Panc1 (cell line): ENCODE data around the gene RALA. TPM values are rescaled to one million over a fixed set of nuclear protein-coding genes. Genes with fewer than 3 reads are reported as not detected.
A peak's percentile ranks its signal among the peaks of the same experiment; 100 is the strongest.

Experiments used
- ATAC-seq: fragments of 200-7000 bp; cut with Tn5 transposase; 2 replicates; pipeline ENCODE4 v1.9.1; 2020; ENCODE audit warnings: mild to moderate bottlenecking, moderate library complexity
- BruUV-seq: library from RNA; stranded (reverse); fragments of 400-500 nt; replicated peaks from 2 replicates; lab custom pipeline; 2021; lab: Mats Ljungman, UMichigan
- CTCF ChIA-PET: fragments of 300-600 bp; sonication (Branson Sonifier 250); formaldehyde crosslinking; loops from one replicate; lab custom pipeline; 2022; ENCODE audit warnings: antibody characterized with exemption; lab: Charles Lee
- POLR2A ChIA-PET: fragments of 300-600 bp; sonication (Branson Sonifier 250); formaldehyde crosslinking; loops from one replicate; lab custom pipeline; 2022; ENCODE audit warnings: antibody characterized with exemption; lab: Charles Lee
- DNase-seq: peaks from one replicate; pipeline ENCODE4 v3.0.0-alpha.2; 2010; ENCODE audit warnings: low read depth, low spot score
- H3K27ac ChIP-seq: 2 replicates; pipeline ENCODE4 v1.5.1; 2011; ENCODE audit warnings: mild to moderate bottlenecking, low read length, inconsistent platforms
- H3K27me3 ChIP-seq: fragments of 200-500 bp; sonication (Bioruptor generic); 2 replicates; pipeline ENCODE4 v1.6.0; 2014; ENCODE audit warnings: low read length, inconsistent platforms; ENCODE audit not compliant: control insufficient read depth, insufficient read depth
- H3K36me3 ChIP-seq: fragments of 200-500 bp; sonication (Bioruptor generic); 2 replicates; pipeline ENCODE4 v1.5.1; 2014; ENCODE audit warnings: inconsistent platforms, mild to moderate bottlenecking, low read length, moderate library complexity; ENCODE audit not compliant: control insufficient read depth, insufficient read depth
- H3K4me1 ChIP-seq: 2 replicates; pipeline ENCODE4 v1.5.1; 2011; ENCODE audit warnings: inconsistent platforms, mild to moderate bottlenecking, low read length, moderate library complexity; ENCODE audit not compliant: control insufficient read depth, insufficient read depth
- H3K4me3 ChIP-seq, 2 experiments: 2 replicates each; pipeline ENCODE4 v1.5.1; 2011 to 2012; ENCODE audit warnings: low read depth in 2 of 2, low read length in 2 of 2, mild to moderate bottlenecking in 2 of 2, inconsistent platforms in 1 of 2, moderate library complexity in 1 of 2
- H3K9me3 ChIP-seq: fragments of 200-500 bp; sonication (Bioruptor generic); 2 replicates; pipeline ENCODE4 v1.5.1; 2014; ENCODE audit warnings: low read depth, mild to moderate bottlenecking, inconsistent platforms, low read length, moderate library complexity; ENCODE audit not compliant: control insufficient read depth, insufficient read depth
- POLR2AphosphoS5 ChIP-seq: IDR thresholded peaks from 2 replicates; pipeline ENCODE4 v1.6.1; 2012; ENCODE audit warnings: mild to moderate bottlenecking, low read depth, low read length, moderate library complexity
- REST ChIP-seq, 2 experiments: IDR thresholded peaks; 2 replicates each; pipeline ENCODE4 v1.6.1; 2011 to 2012; ENCODE audit warnings: low read depth in 2 of 2, control low read depth in 1 of 2, low read length in 1 of 2, mild to moderate bottlenecking in 1 of 2, moderate library complexity in 1 of 2; ENCODE audit not compliant: insufficient read depth in 1 of 2
- SIN3A ChIP-seq: IDR thresholded peaks from 2 replicates; pipeline ENCODE4 v1.6.1; 2012; ENCODE audit warnings: low read depth, mild to moderate bottlenecking, low read length, moderate library complexity, borderline replicate concordance; ENCODE audit not compliant: insufficient read depth
- TCF7L2 ChIP-seq: IDR thresholded peaks from 2 replicates; pipeline ENCODE4 v1.6.1; 2011; ENCODE audit warnings: mild to moderate bottlenecking, low read depth, low read length, inconsistent platforms
- in situ Hi-C: cut with HindIII; loops from 2 replicates; pipeline ENCODE4 v1.10.0; 2016; ENCODE audit warnings: low sequenced_read_pairs, low pct_unique_long_range_greater_than_20kb
- intact Hi-C: fragments of 100-400 bp; cut with micrococcal nuclease; formaldehyde crosslinking; loops from one replicate; pipeline ENCODE4 v1.10.0; 2022; ENCODE audit not compliant: unreplicated experiment
- total RNA-seq: library from RNA; stranded (reverse); gene quantifications from one replicate; pipeline ENCODE4 v1.2.1, GENCODE V29; 2021; ENCODE audit not compliant: unreplicated experiment
- TF ChIP-seq, protein P1 (sequence below): fragments of 450-650 bp; IDR thresholded peaks from 2 replicates; pipeline ENCODE4 v1.5.1; 2017; ENCODE audit warnings: mild to moderate bottlenecking

Gene RALA
- total RNA-seq, 1 experiment from 2014 or later: 34.3 TPM

DNA sequence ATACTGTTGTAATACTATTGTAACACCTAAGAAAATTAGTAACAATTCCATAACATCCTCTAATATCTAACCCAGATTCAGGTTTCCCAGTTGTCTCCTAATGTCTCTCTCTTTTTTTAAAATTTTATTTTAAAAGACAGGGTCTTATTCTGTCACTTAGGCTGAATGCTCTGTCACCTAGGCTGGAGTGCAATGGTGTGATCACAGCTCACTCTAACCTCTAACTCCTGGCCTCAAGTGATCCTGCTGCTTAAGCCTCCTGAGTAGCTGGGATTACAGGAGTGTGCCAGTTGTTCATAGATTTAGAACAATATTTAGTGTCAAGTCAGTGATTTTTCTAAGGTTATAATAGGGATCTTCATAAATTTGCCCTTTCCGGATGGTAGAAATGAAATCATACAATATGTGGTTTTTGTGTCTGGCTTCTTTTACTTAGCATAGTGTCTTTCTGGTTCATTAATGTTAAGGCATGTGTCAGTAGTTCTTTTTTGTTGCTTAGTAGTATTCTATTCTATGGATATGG lies 14.7 kb downstream of the RALA start:
- no peak for DNase-seq
- TF ChIP-seq REST (IDR thresholded peaks at IDR 0.05; ENCODE audit: insufficient read depth in 1 of 2, low read depth in 2 of 2, low read length in 1 of 2) (no peak), SIN3A (no peak), POLR2AphosphoS5 (no peak), TCF7L2 (no peak)
- TF ChIP-seq, protein P1, sequence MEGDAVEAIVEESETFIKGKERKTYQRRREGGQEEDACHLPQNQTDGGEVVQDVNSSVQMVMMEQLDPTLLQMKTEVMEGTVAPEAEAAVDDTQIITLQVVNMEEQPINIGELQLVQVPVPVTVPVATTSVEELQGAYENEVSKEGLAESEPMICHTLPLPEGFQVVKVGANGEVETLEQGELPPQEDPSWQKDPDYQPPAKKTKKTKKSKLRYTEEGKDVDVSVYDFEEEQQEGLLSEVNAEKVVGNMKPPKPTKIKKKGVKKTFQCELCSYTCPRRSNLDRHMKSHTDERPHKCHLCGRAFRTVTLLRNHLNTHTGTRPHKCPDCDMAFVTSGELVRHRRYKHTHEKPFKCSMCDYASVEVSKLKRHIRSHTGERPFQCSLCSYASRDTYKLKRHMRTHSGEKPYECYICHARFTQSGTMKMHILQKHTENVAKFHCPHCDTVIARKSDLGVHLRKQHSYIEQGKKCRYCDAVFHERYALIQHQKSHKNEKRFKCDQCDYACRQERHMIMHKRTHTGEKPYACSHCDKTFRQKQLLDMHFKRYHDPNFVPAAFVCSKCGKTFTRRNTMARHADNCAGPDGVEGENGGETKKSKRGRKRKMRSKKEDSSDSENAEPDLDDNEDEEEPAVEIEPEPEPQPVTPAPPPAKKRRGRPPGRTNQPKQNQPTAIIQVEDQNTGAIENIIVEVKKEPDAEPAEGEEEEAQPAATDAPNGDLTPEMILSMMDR: no peak
- no peaks in the 10 kb centered on the region for H3K27me3 ChIP-seq
- in situ Hi-C loops: no loop called here
- H3K36me3 ChIP-seq: no peaks in the 10 kb centered on the region
- no TSS peak for BruUV-seq
- intact Hi-C loops: no loop called here
- H3K27ac ChIP-seq: no peak overlapping the region
- H3K4me3 ChIP-seq: no peak overlapping the region
- no peaks in the 10 kb centered on the region for H3K9me3 ChIP-seq
- ChIA-PET POLR2A (no interaction called here), CTCF (no interaction called here)
- peaks cover 6% of the 10 kb centered on the region; the same call in 1 of the 2 replicates for H3K4me1 ChIP-seq
- no peak for ATAC-seq

DNA sequence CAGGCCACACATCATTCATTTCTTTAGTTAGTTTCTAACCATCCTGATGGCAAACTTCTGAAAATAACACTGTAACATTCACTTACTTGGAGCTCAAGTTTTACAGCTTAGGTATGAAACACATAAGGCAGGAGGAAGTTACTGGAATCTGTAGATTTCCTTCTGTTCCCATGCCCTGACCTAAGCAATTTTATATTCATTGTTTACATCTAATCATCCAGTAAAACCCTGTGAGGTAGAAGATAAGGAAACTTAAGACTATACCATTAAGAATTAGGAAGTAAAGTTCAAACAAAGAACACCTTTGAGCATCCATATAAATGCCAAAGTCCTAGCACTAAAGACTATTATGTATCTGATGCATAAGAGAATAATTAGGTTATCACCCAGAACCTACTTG lies 19.5 kb downstream of the RALA start:
- Histone ChIP-seq H3K9me3 (no peaks in the 10 kb centered on the region), H3K4me3 (no peak overlapping the region), H3K27me3 (no peaks in the 10 kb centered on the region), H3K4me1 (peaks cover 6% of the 10 kb centered on the region; the same call in 1 of the 2 replicates), H3K36me3 (no peaks in the 10 kb centered on the region), H3K27ac (no peak overlapping the region)
- ATAC-seq (no peak), DNase-seq (no peak)
- intact Hi-C loops: no loop called here
- ChIA-PET CTCF (no interaction called here), POLR2A (interaction anchor here (0.6 kb wide), 1 partner anchor 50 kb away, joined by 10 read pairs; no protein-coding TSS in a partner anchor)
- in situ Hi-C loops: no loop called here
- BruUV-seq: TSS peak; percentile 8
- TF ChIP-seq REST (IDR thresholded peaks at IDR 0.05; ENCODE audit: insufficient read depth in 1 of 2, low read depth in 2 of 2, low read length in 1 of 2): no peak
- TF ChIP-seq POLR2AphosphoS5: no peak
- no peak for TF ChIP-seq SIN3A
- TF ChIP-seq, protein P1: no peak
- no peak for TF ChIP-seq TCF7L2
